Progenitor cell of endocrine pancreas (in vitro differentiated cells): ENCODE measurements around the gene KSR1. TPM values are rescaled to one million over a fixed set of nuclear protein-coding genes. Genes with fewer than 3 reads are reported as not detected.
A peak's percentile ranks its signal among the peaks of the same experiment; 100 is the strongest.

Experiments used
- DNase-seq: peaks from one replicate; pipeline ENCODE4 v3.0.0; 2021; ENCODE audit warnings: low spot score; ENCODE audit not compliant: unreplicated experiment
- H3K27ac Mint-ChIP-seq: 2 replicates; pipeline ENCODE4 v1.8.0; 2021; ENCODE audit warnings: mild to moderate bottlenecking, moderate library complexity, mixed read lengths
- H3K27me3 Mint-ChIP-seq: 2 replicates; pipeline ENCODE4 v1.8.0; 2021; ENCODE audit warnings: mixed read lengths
- H3K36me3 Mint-ChIP-seq: 2 replicates; pipeline ENCODE4 v1.8.0; 2022; ENCODE audit warnings: mixed read lengths; ENCODE audit not compliant: insufficient read depth
- H3K4me1 Mint-ChIP-seq: 2 replicates; pipeline ENCODE4 v1.8.0; 2021; ENCODE audit warnings: low read depth, mixed read lengths
- H3K4me3 Mint-ChIP-seq: 2 replicates; pipeline ENCODE4 v1.8.0; 2021; ENCODE audit warnings: low read depth, mild to moderate bottlenecking, moderate library complexity, mixed read lengths
- H3K9me3 Mint-ChIP-seq: 2 replicates; pipeline ENCODE4 v1.8.0; 2021; ENCODE audit warnings: low read depth, mixed read lengths
- total RNA-seq: library from RNA; stranded (reverse); gene quantifications from 2 replicates; pipeline ENCODE4 v1.2.1, GENCODE V29; 2021
- TF ChIP-seq, protein P1 (sequence below): fragments of 200-600 bp; sonication (generic); IDR thresholded peaks from one replicate; pipeline ENCODE4 v1.5.0; 2021; ENCODE audit warnings: antibody characterized with exemption, mild to moderate bottlenecking; ENCODE audit not compliant: unreplicated experiment

KSR1 gene
- total RNA-seq, 1 donor from 2014 or later: 70.1 TPM

DNA sequence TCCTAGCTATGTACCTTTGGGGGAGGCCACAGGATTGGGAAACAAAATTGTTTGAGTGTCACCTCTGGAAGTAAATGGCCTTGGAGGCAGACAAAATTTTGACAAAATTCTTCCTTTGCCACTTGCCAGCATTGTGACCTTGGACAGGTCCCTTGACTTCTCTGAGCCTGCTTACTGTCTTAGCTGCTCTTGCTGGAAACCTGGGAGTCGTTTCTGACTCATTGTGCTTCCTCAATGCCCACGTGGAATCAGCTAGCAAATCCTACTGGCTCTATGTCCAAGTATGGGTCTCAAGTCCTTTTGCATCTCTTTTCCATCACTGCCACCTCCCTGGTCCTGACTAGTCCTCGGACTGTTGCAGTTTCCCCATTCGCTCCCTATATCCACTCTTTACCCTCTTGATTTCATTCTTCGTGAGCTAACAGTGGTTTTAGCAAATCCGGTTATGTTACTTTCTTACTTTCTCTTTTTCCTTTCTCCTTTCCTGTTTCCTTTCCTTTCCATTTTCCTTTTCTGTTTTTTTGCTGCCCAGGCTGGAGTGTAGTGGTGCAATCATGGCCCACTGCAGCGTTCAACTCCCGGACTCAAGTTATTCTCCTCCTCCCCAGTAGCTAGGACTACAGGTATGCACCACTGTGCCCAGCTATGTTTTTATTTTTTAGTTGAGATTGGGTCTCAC is 106.7 kb downstream of the KSR1 start:
- peaks cover 1% of the 10 kb centered on the region for H3K36me3 Mint-ChIP-seq
- H3K27ac Mint-ChIP-seq: no peak overlapping the region
- TF ChIP-seq, protein P1, sequence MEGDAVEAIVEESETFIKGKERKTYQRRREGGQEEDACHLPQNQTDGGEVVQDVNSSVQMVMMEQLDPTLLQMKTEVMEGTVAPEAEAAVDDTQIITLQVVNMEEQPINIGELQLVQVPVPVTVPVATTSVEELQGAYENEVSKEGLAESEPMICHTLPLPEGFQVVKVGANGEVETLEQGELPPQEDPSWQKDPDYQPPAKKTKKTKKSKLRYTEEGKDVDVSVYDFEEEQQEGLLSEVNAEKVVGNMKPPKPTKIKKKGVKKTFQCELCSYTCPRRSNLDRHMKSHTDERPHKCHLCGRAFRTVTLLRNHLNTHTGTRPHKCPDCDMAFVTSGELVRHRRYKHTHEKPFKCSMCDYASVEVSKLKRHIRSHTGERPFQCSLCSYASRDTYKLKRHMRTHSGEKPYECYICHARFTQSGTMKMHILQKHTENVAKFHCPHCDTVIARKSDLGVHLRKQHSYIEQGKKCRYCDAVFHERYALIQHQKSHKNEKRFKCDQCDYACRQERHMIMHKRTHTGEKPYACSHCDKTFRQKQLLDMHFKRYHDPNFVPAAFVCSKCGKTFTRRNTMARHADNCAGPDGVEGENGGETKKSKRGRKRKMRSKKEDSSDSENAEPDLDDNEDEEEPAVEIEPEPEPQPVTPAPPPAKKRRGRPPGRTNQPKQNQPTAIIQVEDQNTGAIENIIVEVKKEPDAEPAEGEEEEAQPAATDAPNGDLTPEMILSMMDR: no peak
- no peaks in the 10 kb centered on the region for H3K27me3 Mint-ChIP-seq
- DNase-seq: no peak
- no peak overlapping the region for H3K4me3 Mint-ChIP-seq
- H3K4me1 Mint-ChIP-seq: peaks cover 4% of the 10 kb centered on the region
- H3K9me3 Mint-ChIP-seq: no peaks in the 10 kb centered on the region

DNA sequence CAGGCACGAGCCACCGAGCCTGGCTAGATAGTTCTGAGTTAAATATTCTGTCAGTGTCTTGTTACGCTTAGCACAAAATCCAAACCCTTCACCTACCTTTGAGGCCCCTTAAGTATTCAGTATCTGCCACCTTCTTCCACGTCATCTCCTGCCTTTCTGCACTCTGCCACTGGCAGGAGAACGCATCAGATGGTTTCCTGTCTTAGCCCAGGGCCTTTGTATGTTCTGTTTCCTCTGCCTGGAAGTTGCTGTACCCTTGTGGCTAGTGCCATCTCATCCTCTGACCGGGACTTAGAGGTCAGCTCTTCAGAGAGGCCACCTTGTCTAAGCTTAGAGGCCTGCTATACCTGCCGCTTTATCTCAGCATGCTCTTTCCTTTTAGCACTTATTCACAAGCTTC is 107.3 kb downstream of the KSR1 start:
- no peak overlapping the region for H3K27ac Mint-ChIP-seq
- H3K27me3 Mint-ChIP-seq: no peaks in the 10 kb centered on the region
- no peak for DNase-seq
- no peak overlapping the region for H3K4me3 Mint-ChIP-seq
- H3K36me3 Mint-ChIP-seq: peaks cover 1% of the 10 kb centered on the region
- peaks cover 4% of the 10 kb centered on the region for H3K4me1 Mint-ChIP-seq
- TF ChIP-seq, protein P1: no peak
- no peaks in the 10 kb centered on the region for H3K9me3 Mint-ChIP-seq

DNA sequence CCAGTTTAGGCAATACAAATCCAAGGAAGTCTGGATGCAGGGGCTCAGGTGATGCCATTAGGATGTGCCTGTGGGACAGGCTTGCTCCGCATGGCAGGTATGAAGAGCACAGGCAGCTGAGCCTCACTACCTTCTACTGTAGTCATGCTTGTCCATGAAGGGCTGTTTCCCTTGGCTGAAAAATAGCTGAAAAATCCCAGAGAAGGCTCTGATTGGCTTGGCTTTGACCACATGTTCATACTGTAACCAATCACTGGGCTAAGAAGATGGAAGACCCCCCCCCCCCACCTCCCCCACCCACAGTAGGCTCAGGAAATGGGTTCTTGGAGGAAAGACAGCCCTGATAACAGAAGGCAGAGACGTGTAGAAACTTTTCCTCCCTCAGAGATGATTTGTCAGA is 108.2 kb downstream of the KSR1 start:
- DNase-seq: no peak
- no peaks in the 10 kb centered on the region for H3K4me1 Mint-ChIP-seq
- H3K4me3 Mint-ChIP-seq: no peak overlapping the region
- TF ChIP-seq, protein P1: no peak
- H3K9me3 Mint-ChIP-seq: no peaks in the 10 kb centered on the region
- H3K27ac Mint-ChIP-seq: no peak overlapping the region
- H3K27me3 Mint-ChIP-seq: no peaks in the 10 kb centered on the region
- H3K36me3 Mint-ChIP-seq: no peaks in the 10 kb centered on the region

DNA sequence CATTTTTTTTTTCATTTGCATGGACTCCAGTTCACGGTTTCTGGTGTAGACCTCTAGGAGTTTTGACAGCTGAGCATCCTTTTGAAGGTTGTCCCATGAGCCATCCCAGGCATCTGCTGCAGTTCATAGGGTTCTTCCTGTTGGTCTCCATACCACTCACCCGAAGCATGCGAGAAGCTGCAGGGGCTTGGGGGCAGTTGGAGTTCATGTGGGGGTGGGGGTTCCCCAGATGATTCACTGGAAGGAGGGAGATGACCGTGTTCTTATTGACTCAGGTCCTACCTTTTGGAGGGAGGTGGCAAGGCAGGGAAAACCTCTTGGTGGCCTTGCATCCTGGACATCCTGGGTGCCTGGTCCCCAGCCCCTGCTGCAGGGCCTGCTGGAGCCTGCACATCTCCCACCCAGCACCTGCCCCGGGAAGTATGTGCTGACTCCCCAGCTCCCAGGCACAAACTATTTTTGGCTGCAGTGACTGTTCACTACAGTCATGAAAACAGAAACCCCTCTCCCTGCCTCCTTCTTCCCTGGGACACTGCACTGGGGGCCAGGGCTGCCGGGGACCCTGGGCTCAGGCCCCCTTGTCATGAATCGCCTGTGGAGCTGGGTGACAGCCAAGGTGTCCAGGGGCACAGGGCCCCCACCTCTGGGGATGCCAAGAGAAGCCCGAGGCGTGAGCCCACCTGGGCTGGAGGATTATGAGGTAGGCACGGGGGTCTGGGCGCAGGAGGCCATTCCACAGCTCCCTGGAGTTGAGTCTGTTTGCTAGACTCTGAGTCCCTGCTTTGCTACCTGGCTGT is 109.8 kb downstream of the KSR1 start:
- DNase-seq: no peak
- Mint-ChIP-seq H3K36me3 (no peaks in the 10 kb centered on the region), H3K4me3 (no peak overlapping the region), H3K27ac (no peak overlapping the region), H3K27me3 (no peaks in the 10 kb centered on the region), H3K4me1 (peaks cover 4% of the 10 kb centered on the region), H3K9me3 (no peaks in the 10 kb centered on the region)
- TF ChIP-seq, protein P1: no peak

DNA sequence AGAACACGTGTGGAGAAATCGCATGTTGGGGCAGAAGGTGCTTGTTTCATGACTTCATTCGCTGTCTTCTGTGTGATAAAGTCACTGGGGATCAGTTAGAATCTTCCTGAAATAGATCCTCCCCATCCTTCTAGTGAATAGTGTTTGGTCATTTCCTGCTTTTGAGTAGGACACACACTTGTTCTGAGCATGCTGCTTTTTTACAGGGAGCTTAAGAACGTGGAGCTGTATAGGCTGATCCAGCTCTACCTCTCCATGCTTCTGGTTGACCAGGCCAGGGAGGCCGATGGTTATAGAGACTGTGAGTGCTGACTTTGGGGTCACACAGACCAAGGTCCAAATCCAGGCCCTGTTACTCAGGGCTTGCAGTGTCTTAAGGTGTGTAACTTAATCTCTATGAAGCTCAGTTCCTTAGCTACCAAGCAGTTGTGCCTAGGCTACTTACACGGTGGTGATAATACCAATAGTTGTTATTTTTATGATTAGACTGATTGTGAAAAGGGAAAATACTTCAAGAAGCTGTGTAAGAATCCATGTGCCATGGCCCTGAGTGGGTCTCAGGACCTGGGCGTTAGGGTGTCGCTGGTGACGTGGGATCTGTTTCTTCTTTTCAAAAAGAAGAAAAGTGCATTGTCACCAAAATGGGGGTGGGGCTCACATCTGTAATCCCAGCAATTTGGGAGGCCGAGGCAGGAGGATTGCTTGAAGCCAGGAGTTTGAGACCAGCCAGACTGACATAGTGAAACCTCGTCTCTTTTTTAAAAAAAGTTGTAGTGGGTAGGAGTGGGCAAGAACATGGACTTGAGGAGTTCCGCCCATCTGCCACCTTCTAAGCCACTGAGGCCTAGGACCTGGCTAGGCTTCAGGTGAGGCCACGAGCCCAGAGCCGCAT is 110.7 kb downstream of the KSR1 start:
- peak overlapping the region; percentile 37 for H3K27ac Mint-ChIP-seq
- H3K9me3 Mint-ChIP-seq: no peaks in the 10 kb centered on the region
- peaks cover 8% of the 10 kb centered on the region for H3K4me1 Mint-ChIP-seq
- no peak overlapping the region for H3K4me3 Mint-ChIP-seq
- TF ChIP-seq, protein P1: no peak
- DNase-seq: no peak
- no peaks in the 10 kb centered on the region for H3K36me3 Mint-ChIP-seq
- H3K27me3 Mint-ChIP-seq: no peaks in the 10 kb centered on the region
